GM10248 (cell line): ENCODE results near the gene PNPLA7.

Experiments
- CTCF ChIA-PET: fragments of 300-600 bp; sonication (Branson Sonifier 250); formaldehyde crosslinking; extraction: SDS; loops from one replicate; lab custom pipeline; 2021; ENCODE audit warnings: antibody characterized with exemption; lab: Yijun Ruan, JAX
- POLR2A ChIA-PET: fragments of 350-650 bp; sonication (Branson Sonifier 250); formaldehyde crosslinking; extraction: SDS; loops from one replicate; lab custom pipeline; 2020; ENCODE audit warnings: antibody characterized with exemption; lab: Yijun Ruan, JAX
- DNase-seq: peaks from one replicate; pipeline ENCODE4 v3.0.0; 2012; ENCODE audit errors: extremely low spot score
- TF ChIP-seq, protein P1 (sequence below): IDR thresholded peaks from 2 replicates; pipeline ENCODE4 v1.5.1; 2012; ENCODE audit warnings: mild to moderate bottlenecking, low read depth; ENCODE audit errors: extremely low read depth, missing control alignments, control extremely low read depth

PNPLA7 gene

DNA sequence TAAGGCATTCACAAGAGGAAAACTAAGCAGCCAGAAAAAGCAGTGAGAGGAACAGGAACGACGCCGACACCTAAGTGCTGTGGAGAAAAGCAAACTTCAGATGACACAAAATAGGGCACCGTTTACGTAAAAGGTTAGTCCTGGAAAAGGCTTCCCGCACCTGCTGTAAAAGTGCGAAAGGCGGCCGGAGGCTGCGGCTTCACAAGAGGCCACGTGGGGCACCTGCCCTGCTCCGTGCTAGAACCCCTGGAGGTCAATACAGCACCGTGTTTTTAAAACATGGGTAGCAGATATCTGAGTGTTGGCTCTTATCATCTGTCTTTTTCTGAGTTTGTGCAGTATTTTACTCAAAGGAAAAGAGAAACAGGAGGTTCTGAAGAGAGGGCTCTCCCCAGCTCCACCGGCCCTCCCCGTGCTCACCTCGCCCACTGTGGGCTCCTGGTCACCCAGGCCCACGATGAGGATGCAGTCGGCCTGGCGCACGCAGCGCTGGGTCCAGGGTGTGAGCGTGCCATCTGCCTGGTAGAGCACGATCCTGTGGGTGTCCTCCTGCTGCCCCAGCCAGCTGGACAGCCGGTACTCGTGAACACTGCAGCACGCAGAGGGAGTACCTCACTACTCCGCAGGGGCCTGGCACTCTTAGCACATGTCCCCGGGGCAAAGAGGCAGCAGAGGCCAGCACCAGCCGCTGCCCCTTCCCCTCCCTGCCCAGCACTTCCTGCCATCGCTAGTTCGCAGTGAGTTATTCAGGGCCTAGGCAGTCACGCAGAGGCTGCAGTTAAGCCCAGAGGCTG, 70.1 kb downstream of the PNPLA7 start:
- POLR2A ChIA-PET = no interaction called here
- TF ChIP-seq, protein P1, sequence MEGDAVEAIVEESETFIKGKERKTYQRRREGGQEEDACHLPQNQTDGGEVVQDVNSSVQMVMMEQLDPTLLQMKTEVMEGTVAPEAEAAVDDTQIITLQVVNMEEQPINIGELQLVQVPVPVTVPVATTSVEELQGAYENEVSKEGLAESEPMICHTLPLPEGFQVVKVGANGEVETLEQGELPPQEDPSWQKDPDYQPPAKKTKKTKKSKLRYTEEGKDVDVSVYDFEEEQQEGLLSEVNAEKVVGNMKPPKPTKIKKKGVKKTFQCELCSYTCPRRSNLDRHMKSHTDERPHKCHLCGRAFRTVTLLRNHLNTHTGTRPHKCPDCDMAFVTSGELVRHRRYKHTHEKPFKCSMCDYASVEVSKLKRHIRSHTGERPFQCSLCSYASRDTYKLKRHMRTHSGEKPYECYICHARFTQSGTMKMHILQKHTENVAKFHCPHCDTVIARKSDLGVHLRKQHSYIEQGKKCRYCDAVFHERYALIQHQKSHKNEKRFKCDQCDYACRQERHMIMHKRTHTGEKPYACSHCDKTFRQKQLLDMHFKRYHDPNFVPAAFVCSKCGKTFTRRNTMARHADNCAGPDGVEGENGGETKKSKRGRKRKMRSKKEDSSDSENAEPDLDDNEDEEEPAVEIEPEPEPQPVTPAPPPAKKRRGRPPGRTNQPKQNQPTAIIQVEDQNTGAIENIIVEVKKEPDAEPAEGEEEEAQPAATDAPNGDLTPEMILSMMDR = no peak
- DNase-seq = no peak
- CTCF ChIA-PET = no interaction called here

DNA sequence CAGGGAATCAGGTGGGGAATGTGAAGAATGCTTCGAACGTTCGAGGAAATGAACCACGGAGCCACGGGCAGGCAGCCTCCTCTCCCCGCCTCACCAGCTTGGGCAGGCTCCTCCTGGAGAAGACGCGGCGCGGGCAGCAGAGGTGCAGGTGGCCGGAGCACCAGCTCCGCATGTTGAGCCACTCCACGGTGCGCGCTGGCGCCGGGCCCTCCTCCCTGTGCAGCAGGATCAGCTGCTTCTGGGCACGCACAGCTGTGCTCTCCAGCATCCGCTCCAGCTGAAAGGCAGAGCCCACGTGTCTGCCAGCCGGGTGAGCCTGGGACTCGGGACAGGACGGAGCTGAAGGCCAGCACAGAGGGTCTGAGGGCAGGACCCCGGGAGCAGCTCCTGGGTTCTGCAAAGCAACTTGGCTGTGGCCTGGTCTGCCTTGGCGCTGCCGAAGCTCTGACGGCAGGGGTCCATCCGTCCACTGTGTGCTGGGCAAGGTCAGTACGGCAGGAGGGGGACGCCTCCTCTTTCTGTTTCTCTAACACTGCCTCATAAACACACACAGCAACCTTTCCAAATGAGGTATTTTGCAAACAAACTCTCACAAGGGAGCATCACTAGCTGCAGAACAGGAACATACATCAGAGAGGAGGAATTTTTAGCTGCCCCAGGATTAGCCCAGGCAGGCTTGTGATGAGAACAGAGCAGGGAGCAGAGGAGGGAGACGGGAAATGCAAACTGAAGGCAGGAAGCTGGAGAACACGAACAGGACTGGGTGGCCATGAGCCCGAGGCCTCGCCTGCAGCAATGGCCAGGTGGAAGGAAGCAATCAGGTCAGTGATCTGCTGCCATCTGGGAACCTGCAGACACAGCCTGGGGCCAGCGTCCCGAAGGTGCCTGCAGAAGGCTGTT, 71.0 kb downstream of the PNPLA7 start:
- TF ChIP-seq, protein P1 = no peak
- ChIA-PET CTCF (no interaction called here), POLR2A (no interaction called here)
- DNase-seq = no peak

DNA sequence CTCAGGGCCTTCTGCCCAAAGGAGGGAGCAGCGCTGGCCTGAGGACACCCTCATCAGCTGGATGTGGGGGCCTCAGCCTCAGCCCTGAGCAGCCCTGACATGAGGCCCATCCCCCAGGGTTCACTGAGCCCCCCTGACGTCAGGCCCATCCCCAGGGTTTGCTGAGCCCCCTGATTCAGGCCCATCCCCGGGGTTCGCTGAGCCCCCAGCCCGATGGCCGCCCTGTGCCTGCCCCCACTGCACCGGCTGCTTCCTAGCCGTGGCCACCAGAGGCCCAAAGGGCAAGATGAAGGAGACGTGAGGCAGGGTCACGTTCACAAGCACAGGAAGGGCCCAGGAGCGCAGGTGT, 71.6 kb downstream of the PNPLA7 start:
- ChIA-PET POLR2A (no interaction called here), CTCF (no interaction called here)
- no peak for DNase-seq
- TF ChIP-seq, protein P1 = no peak

DNA sequence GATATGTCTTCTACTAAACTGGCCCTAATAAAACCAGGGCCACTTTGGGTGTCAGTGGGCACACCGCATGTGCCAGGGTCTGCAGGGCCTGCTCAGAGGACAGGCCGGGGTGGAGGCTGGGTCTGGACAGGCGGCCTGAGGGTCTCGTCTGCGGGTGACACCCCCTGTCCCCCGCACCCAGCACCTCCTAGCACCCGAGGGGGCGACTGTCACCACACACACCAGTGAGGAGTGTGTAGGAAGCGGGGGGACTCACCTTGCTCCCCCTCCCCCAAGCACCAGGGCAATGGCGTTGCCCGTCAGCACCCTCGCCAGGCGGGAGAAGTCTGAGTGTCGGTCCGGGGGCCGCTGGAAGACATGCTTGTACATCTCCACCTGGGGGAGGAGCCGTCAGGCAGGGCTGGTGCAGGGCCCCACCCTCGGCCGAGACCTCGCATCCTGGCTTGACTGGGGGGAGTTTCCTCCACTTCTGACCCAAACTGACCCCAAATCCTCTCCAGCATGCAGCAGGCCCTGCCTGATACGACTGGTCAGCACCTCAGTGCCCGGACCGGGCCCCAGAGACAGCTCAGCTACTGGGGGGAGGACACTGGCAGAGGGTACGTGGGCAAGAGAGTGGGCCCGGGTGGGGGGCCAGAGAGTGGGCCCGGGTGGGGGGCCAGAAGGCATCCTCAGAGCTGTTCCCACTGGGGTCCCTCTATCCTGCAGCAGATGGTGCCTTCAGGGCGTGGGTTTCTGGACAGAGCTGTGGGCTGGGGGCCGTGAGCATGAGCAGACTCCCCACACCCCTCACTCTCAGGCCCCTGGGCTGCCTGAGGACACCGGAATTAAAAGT, 72.2 kb downstream of the PNPLA7 start:
- POLR2A ChIA-PET = no interaction called here
- CTCF ChIA-PET = no interaction called here
- TF ChIP-seq, protein P1 = no peak

DNA sequence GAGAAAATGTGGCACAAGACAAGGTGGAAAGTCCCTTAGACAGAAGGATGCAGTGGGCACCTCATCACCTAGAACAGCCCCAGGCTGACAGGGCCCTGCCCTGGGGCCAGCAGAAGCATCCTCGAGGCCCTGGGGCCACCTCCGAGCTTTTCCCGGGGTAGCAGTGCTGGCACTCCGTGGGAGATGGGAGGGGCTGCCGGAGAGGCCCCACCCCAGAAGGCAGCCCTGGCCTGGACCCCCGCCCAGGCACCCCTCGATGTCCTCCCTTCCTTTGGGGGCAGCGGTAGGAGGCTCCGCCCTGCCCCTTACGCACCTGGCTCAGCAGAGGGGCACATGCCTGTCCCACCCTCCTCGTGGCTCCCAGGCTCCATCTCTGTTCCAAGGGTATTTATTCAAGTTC, 73.3 kb downstream of the PNPLA7 start:
- no peak for DNase-seq
- CTCF ChIA-PET = no interaction called here
- TF ChIP-seq, protein P1 = no peak
- POLR2A ChIA-PET = no interaction called here

More for the DNA sequence above, 72.2 kb downstream of the PNPLA7 start:
- DNase-seq = no peak

DNA sequence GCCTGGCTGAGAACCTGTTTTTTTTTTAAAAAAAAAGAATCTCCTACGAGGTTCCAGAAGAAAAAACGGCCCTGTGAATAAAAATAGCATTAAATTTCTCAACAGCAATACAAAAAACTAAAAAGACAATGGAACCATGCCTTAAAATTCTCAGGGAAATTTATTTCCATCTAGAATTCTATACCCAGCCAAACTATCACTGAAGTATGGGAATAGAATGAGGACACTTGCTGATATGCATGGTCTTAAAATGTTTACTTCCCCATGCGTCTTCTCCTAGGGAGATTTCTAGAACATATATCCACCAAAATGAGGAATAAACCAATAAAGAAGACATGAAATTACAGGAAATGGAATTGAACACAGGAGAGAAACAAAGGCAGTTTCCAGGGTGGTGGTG, 74.5 kb downstream of the PNPLA7 start:
- TF ChIP-seq, protein P1 = no peak
- CTCF ChIA-PET = no interaction called here
- no peak for DNase-seq
- POLR2A ChIA-PET = no interaction called here
